GM12892 (cell line): ENCODE data around the gene HK1.

Experiments
- POLR2A ChIP-seq: IDR thresholded peaks from 2 replicates; pipeline ENCODE4 v1.6.1; 2011; ENCODE audit warnings: low read depth, low read length, control low read depth
- POLR2AphosphoS5 ChIP-seq: IDR thresholded peaks from 2 replicates; pipeline ENCODE4 v1.6.1; 2011; ENCODE audit warnings: low read depth, low read length, control low read depth
- TAF1 ChIP-seq: IDR thresholded peaks from 2 replicates; pipeline ENCODE4 v1.6.1; 2011; ENCODE audit warnings: low read depth, mild to moderate bottlenecking, control low read depth, low read length, borderline replicate concordance

- TF ChIP-seq TAF1 (no peak), POLR2AphosphoS5 (no peak), POLR2A (no peak)
Observed at GRCh38 chr10:69246581-69247312, 31.5 kb upstream of the HK1 start.
